Heart left ventricle (tissue), 16 donors: ENCODE data around the gene ANO2. TPM values are rescaled to one million over a fixed set of nuclear protein-coding genes. Genes with fewer than 3 reads are reported as not detected.

Source experiments
- ATAC-seq, 4 donors: fragments of 200-7000 bp; cut with Tn5 transposase; one replicate each; pipeline ENCODE4 v1.9.1; 2020 to 2022; ENCODE audit warnings: moderate library complexity in 4 of 4, mild to moderate bottlenecking in 3 of 4, moderate number of reproducible peaks in 1 of 4
- DNase-seq, 5 donors: peaks; one replicate each; pipeline ENCODE4 v3.0.0-alpha.2; 2020
- H3K27ac ChIP-seq, 12 donors: fragments of 200-600 bp; sonication (generic) in 4 of 12; one replicate each; pipeline versions ENCODE4 v1.5.0 to v1.8.0; 2016 to 2022; ENCODE audit warnings: mild to moderate bottlenecking in 2 of 12
- H3K27me3 ChIP-seq, 9 donors: fragments of 200-600 bp; sonication (generic) in 2 of 9; one replicate each; pipeline versions ENCODE4 v1.5.1 to v1.8.0; 2016 to 2022; ENCODE audit warnings: mild to moderate bottlenecking in 3 of 9
- H3K36me3 ChIP-seq, 9 donors: fragments of 200-600 bp; sonication (generic) in 2 of 9; one replicate each; pipeline versions ENCODE4 v1.5.0 to v1.8.0; 2018 to 2022; ENCODE audit warnings: mild to moderate bottlenecking in 2 of 9
- H3K4me1 ChIP-seq, 12 donors: fragments of 200-600 bp; sonication (generic) in 4 of 12; one replicate each; pipeline versions ENCODE4 v1.5.0 to v1.8.0; 2016 to 2022; ENCODE audit warnings: mild to moderate bottlenecking in 3 of 12
- H3K4me3 ChIP-seq, 12 donors: fragments of 200-600 bp; sonication (generic) in 4 of 12; one replicate each; pipeline versions ENCODE4 v1.5.0 to v1.8.0; 2017 to 2022; ENCODE audit warnings: mild to moderate bottlenecking in 9 of 12, moderate library complexity in 4 of 12
- H3K9me3 ChIP-seq, 12 donors: fragments of 200-600 bp; sonication (generic) in 4 of 12; one replicate each; pipeline versions ENCODE4 v1.5.0 to v1.8.0; 2016 to 2022; ENCODE audit warnings: mild to moderate bottlenecking in 1 of 12
- POLR2A ChIP-seq, 2 donors: fragments of 450-650 bp; IDR thresholded peaks; one replicate each; pipeline ENCODE4 v1.6.1; 2017; ENCODE audit warnings: antibody characterized with exemption in 2 of 2, mild to moderate bottlenecking in 2 of 2, moderate library complexity in 2 of 2
- WGBS, 4 donors: extraction: QIAGEN DNeasy Blood & Tissue Kit in 2 of 4; methylation state at CpG; one replicate each; pipeline versions ENCODE4 v1.1.5 to v1.1.7; 2013 to 2018; 5-methylcytosine and 5-hydroxymethylcytosine counted together
- intact Hi-C, 10 donors: fragments of 100-400 bp; cut with DNase I; formaldehyde crosslinking; loops; one replicate each; pipeline versions ENCODE4 v1.11.1 to v1.14.2; 2022
- long read RNA-seq, 3 donors: library from polyadenylated mRNA; unstranded; transcript quantifications; one replicate each; pipeline ENCODE4 v2.0.0, GENCODE V29; 2020 to 2021
- polyA plus RNA-seq, 2 donors: library from polyadenylated mRNA; stranded (reverse); fragments of 200-250 nt; gene quantifications; one replicate each; pipeline ENCODE4 v1.2.3, GENCODE V29; 2013
- total RNA-seq, 9 donors: library from RNA; depleted of rRNA in 2 of 9; stranded (reverse); fragments of >200 nt in 2 of 9; fragmentation: NEBNext Ultra II Directional in 3 of 9; extraction: Animal tissue kit (Norgen Biotek cat#: 25700) in 3 of 9; gene quantifications; one replicate each; pipeline versions ENCODE4 v1.1.0 to v1.2.4, GENCODE V29; 2016 to 2023
- TF ChIP-seq, protein P1 (sequence below), 12 donors: fragments of 200-600 bp; sonication (generic) in 4 of 12; IDR thresholded peaks; one replicate each; pipeline versions ENCODE4 v1.5.0 to v1.8.0; 2018 to 2022; ENCODE audit warnings: antibody characterized with exemption in 12 of 12, mild to moderate bottlenecking in 5 of 12
- donor health status: ischemic (EF 13 %, LVEDD 7.1; RV severe dilation, severe dysfunction).
- donor health status: healthy with polysubstance abuse.
- donor health status: DM: no; HTN: yes; CAD: no.
- donor health status: DM: no; HTN: no; CAD: no.
- donor health status: ischemic (EF 25% LVEDD 6.9; RV normal size, moderate dysfunction).
- donor health status: ischemic (EF 25% LVEDD 5.7; RV mildly dilated, moderate dysfunction).
- donor health status: healthy.
- donor health status: DM: yes; HTN: yes; CAD: no.
- donor health status: ischemic (EF 35%, LVEDD 5.7; RV mildly dilated, moderate dysfunction).
- donor health status: nonischemic (EF 11% LVEDD 7.7; RV severe dilation, severe dysfunction).
- donor health status: DM: yes; HTN: yes; CAD: no.
- donor health status: PGD.
- donor health status: ischemic (EF 29% LVEDD 5.4; RV normal size, mild dysfunction).
- donor health status: nonischemic (EF 23%, LVEDD 6.1; RV moderate dilation, normal function).

The ANO2 gene
- total RNA-seq (10 to 100 TPM in 5 of 9 donors, 1 to 10 TPM in 4; 3.4 to 19.4 (median 10.0) TPM), polyA plus RNA-seq (1 to 10 TPM; 3.8 to 6.8 TPM)
- long read RNA-seq, donor 1, result 0 reads
- long read RNA-seq, donor 2, result 0 reads
- long read RNA-seq, donor 3, partial matches to known transcripts, result 0 of 1 reads
- long read RNA-seq, donor 3, other reads (novel, unspliced or antisense), result 1 of 1 reads

DNA sequence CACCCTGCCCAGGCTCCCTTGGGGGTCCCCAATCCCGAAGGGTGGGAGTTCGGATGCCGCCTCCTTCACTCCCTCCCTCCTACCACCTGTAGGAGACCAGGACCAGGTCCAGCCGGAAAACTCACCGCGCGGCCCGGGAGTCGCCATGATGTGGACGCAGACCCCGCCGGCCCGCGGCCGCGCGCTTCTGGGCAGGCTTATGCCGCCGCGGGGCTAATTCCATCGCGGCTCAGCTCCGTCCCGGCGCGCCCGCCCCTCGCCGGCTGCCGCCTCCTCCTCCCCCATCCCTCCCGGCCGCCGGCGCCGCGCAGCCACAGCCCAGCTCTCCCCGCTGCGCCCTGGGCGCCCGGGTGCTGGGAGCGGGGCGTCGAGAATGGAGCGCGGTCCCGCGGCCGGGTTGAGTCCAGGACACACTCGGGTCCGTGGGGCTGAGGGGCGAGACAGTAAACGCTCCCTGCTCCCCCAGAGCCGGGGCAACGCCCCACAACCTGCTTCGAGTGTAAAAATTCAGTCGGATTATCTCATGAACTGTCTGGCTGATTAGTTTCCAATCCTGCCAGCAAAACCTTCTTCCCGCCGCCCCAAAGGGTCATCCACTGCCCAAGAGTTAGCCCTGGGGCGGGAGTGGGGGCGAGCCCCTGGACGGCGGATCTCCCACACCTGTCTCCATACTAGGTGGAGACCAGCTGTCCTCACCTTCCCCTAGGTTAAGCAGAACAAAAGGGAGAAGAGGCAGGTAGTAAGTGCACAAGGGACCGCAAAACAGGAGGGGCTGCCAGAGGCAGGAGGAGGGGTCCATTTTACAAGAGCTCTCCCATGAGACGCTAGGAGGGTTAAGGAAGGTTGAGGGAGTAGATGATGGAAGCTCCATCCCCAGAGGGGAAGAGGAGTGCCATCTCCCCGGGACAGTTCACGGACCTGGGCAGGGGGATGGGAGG is at the start of gene ANO2:
TSS of gene ANO2 (minus strand) at position 189 of the 938 bp plus-strand sequence. CDS start at position 147, 42 bp downstream.
- 23 to 43% (median 28%) methylated on average over 60 to 66 of the region's 66 CpGs for WGBS, 4 donors
- peak in 3 of 4 donors; percentile 24 to 73 (median 63) for ATAC-seq
- Histone ChIP-seq H3K4me1 (peaks cover 0 to 15% (median 4%) of the 10 kb centered on the region in 12 donors), H3K9me3 (no peaks in the 10 kb centered on the region), H3K27ac (no peak within 1 kb of the TSS), H3K4me3 (peak within 1 kb of the TSS in 11 of 12 donors; percentile 13 to 62 (median 42)), H3K36me3 (peaks cover 0 to 69% (median 21%) of the 10 kb centered on the region in 9 donors), H3K27me3 (peaks cover 9 to 36% (median 19%) of the 10 kb centered on the region in 9 donors)
- TF ChIP-seq POLR2A (IDR thresholded peaks at IDR 0.05), result no peak
- TF ChIP-seq, protein P1, sequence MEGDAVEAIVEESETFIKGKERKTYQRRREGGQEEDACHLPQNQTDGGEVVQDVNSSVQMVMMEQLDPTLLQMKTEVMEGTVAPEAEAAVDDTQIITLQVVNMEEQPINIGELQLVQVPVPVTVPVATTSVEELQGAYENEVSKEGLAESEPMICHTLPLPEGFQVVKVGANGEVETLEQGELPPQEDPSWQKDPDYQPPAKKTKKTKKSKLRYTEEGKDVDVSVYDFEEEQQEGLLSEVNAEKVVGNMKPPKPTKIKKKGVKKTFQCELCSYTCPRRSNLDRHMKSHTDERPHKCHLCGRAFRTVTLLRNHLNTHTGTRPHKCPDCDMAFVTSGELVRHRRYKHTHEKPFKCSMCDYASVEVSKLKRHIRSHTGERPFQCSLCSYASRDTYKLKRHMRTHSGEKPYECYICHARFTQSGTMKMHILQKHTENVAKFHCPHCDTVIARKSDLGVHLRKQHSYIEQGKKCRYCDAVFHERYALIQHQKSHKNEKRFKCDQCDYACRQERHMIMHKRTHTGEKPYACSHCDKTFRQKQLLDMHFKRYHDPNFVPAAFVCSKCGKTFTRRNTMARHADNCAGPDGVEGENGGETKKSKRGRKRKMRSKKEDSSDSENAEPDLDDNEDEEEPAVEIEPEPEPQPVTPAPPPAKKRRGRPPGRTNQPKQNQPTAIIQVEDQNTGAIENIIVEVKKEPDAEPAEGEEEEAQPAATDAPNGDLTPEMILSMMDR (IDR thresholded peaks at IDR 0.05), result no peak
- no peak for DNase-seq
- intact Hi-C loops, result no loop called here

DNA sequence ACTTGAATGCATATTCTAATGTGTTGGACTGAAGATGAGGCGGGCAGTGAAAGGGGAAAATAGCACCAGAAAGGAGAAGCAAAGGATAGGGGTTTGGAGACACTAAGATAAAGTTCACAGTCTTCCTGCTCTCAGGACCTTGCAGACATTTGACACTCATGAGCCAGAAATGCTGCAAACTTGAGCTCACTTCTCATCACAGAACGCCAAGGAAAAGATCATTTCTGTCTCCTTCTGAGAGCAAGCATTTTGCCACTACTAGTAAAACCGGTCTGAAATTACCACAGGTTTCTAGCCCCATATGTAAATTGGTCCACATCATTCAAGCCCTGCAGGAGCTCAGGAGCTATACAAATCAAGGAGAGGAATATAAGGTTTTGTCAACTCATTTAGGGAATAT is 44.6 kb upstream of the ANO2 start:
- H3K9me3 ChIP-seq, result no peaks in the 10 kb centered on the region
- no peak overlapping the region for H3K27ac ChIP-seq
- TF ChIP-seq, protein P1 (IDR thresholded peaks at IDR 0.05), result no peak
- TF ChIP-seq POLR2A (IDR thresholded peaks at IDR 0.05), result no peak
- DNase-seq (no peak), ATAC-seq (no peak)
- no peak overlapping the region for H3K4me3 ChIP-seq
- intact Hi-C loops, result loop anchor here in 9 of 10 donors (2.0 to 10.0 kb wide), 6 partner anchors 49 to 298 kb away; no protein-coding TSS in a partner anchor
- H3K4me1 ChIP-seq, result peaks cover 0 to 4% (median 0%) of the 10 kb centered on the region in 12 donors
- peaks cover 0 to 92% (median 35%) of the 10 kb centered on the region in 9 donors for H3K36me3 ChIP-seq
- WGBS, 4 donors, result 86 to 90% (median 87%) methylated on average over 3 of the region's 3 CpGs
- no peaks in the 10 kb centered on the region for H3K27me3 ChIP-seq

DNA sequence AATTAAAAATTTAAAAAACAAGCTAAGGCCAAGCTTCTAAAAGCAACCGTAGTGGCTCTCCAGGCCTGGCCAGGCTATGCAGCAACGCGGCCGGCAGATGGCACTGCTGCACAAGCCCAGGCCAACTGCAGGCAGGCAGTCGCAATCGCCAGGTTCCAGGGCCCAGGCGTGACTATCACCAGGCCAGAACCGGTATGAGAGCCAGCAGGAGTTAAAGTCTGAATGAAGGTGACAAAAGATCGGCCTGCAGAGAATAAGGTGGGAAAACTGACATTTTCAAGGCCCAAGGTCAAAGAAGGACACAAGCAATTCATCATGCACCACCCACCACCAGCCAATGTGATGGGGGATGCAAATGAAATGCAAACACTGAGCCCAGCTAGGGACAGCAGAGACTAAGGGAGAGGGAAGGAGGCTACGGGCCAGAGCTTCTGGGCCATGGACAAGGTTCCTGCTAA is 43.6 kb upstream of the ANO2 start:
- TF ChIP-seq, protein P1 (IDR thresholded peaks at IDR 0.05), result peak; percentile 89 to 97 (median 92)
- no peak for TF ChIP-seq POLR2A (IDR thresholded peaks at IDR 0.05)
- intact Hi-C loops, result loop anchor here (1.0 to 10.0 kb wide), 9 partner anchors 50 to 299 kb away; no protein-coding TSS in a partner anchor
- H3K9me3 ChIP-seq, result no peaks in the 10 kb centered on the region
- H3K27ac ChIP-seq, result peak overlapping the region in 1 of 12 donors; percentile 28
- DNase-seq (peak; percentile 70 to 88 (median 78)), ATAC-seq (peak; percentile 49 to 92 (median 88))
- H3K4me3 ChIP-seq, result no peak overlapping the region
- no peaks in the 10 kb centered on the region for H3K27me3 ChIP-seq
- peaks cover 0 to 92% (median 33%) of the 10 kb centered on the region in 9 donors for H3K36me3 ChIP-seq
- WGBS, 4 donors, result 6 to 9% (median 8%) methylated on average over 10 of the region's 10 CpGs
- peaks cover 0 to 4% (median 0%) of the 10 kb centered on the region in 12 donors for H3K4me1 ChIP-seq
